GM12891 (cell line): ENCODE measurements around the gene KRT28.

Experiments
- PAX5 ChIP-seq: IDR thresholded peaks from 2 replicates; pipeline ENCODE4 v1.6.1; 2011; ENCODE audit warnings: low read length, moderate library complexity, mild to moderate bottlenecking; ENCODE audit not compliant: insufficient read depth, severe bottlenecking
- POLR2A ChIP-seq: IDR thresholded peaks from 2 replicates; pipeline ENCODE4 v1.6.1; 2011; ENCODE audit warnings: low read depth, low read length, control low read depth
- POLR2AphosphoS5 ChIP-seq: IDR thresholded peaks from 2 replicates; pipeline ENCODE4 v1.6.1; 2011; ENCODE audit warnings: low read depth, low read length, control low read depth
- POU2F2 ChIP-seq: IDR thresholded peaks from 2 replicates; pipeline ENCODE4 v1.6.1; 2011; ENCODE audit warnings: low read depth, mild to moderate bottlenecking, control low read depth, low read length, moderate library complexity
- SPI1 ChIP-seq: IDR thresholded peaks from 2 replicates; pipeline ENCODE4 v1.6.1; 2011; ENCODE audit warnings: low read depth, low read length, control low read depth
- TAF1 ChIP-seq: IDR thresholded peaks from 2 replicates; pipeline ENCODE4 v1.6.1; 2011; ENCODE audit warnings: low read depth, low read length, control low read depth

- no peak for TF ChIP-seq POLR2A
- no peak for TF ChIP-seq POLR2AphosphoS5
- TF ChIP-seq PAX5, result no peak
- TF ChIP-seq TAF1, result no peak
- TF ChIP-seq POU2F2, result no peak
- TF ChIP-seq SPI1, result no peak
Measured at GRCh38 chr17:40777971-40778370, 21.8 kb downstream of the KRT28 start.
